Measurements from ENCODE around the gene SLC17A9.
A peak's percentile ranks its signal among the peaks of the same experiment; 100 is the strongest.
"Not testable (repeated sequence)": the region's sequence is repeated elsewhere in the genome, so short reads cannot be mapped to it uniquely, and the experiment has no call there.

SLC17A9 gene

DNA sequence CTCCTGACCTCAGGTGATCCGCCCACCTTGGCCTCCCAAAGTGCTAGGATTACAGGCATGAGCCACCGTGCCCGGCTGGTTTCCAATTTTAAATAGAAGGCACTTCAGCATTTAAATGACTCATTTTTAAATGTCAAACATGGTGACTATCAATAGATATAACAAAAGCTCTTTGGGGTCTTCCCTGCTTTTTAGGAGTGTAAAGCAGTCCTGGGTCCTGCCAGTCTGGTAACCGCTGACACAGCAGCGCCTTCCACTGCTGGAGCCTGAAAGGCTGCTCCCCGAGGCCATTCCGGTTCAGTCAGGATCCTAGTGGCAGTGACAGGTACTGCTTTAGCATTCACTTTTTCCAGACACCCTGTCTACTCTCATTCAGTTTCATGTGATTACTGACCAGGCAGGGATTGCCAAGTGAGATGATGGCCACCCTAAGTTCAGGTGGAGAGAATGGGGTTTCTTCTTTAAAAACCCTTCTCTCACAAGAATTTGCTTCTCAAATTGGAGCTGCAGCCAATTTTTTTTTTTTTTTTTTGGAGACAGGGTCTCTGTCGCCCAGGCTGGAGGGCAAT is 31.3 kb upstream of the SLC17A9 start:
- peak; percentile 75 to 80 for DNase-seq

GRCh38 chr20:62922451-62922921 is 30.0 kb upstream of the SLC17A9 start:
- DNase-seq, result no peak

DNA sequence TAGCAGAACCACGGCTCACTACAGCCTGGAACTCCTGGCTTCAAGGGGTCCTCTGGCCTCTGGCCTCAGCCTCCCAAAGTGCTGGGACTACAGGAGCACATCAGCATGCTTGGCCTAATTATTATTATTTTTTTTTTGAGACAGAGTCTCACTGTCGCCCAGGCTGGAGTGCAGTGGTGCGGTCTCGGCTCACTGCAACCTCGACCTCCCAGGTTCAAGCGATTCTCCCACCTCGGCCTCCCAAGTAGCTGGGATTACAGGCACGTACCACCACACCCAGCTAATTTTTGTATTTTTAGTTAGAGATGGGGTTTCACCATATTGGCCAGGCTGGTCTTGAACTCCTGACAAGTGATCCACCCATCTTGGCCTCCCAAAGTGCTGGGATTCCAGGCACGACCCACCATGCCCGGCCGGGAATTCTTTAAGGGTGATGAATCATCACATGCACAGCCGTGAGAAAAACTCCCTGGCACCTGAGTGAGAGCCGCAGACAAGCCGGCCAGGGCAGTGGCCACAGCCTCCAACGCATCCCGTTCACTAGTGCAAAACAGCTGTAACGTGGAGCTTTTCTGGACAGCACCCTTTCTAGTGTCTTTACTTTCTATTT is 29.3 kb upstream of the SLC17A9 start:
- DNase-seq, result not testable (repeated sequence)

- no peak for DNase-seq
These were observed 28.7 kb upstream of the SLC17A9 start for GRCh38 chr20:62923669-62924441.

- peak in 1 of 2 experiments; percentile 11 for DNase-seq
These were observed 27.9 kb upstream of the SLC17A9 start for GRCh38 chr20:62924442-62925075.

GRCh38 chr20:62925076-62925419 is 27.5 kb upstream of the SLC17A9 start:
- DNase-seq, result no peak

DNA sequence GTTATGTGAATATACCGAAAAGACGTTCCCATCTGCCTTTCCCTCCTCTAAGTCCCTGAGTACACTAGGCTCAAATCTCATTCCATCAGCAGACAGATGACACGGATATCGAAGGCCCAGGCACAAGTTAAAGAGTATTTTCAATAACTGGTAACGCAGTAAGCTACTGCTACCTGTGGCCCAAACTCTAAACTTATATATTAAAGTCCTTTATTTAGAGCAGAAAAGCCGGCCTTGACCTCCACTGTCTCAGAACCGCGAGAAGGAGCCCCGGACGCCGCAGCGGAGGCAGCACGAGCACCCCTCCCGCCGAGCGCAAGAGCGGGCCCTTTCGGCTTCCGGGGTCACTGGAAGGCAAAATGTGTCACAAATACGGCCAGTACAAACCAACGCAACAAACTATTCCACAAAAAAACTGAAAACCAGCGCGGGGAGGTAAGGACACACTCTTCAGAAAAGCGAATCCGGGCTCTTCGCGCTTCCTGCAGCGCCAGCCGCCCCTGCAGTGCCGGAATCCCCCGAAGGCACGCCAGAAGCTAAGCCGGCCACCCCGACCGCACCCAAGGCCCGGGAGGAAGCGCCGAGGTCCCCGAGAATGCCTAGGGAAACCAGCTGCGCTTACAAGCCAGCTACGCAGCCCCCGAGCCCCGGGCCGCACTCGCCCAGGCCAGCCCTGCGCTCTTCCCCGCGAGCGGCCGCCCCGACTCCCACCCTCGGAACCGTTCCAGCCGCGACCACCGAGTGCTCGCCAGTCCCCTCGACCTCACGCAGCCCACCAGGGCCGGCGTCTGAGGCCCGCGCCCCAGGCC is 26.9 kb upstream of the SLC17A9 start:
- peak in 1 of 2 experiments; percentile 61 for DNase-seq

- peak; percentile 75 to 85 for DNase-seq
These were observed 26.0 kb upstream of the SLC17A9 start, which contains the start of gene DIDO1 for GRCh38 chr20:62926229-62927127. DIDO1 (minus strand) TSS chr20:62926505.

GRCh38 chr20:62927128-62927705 is 25.3 kb upstream of the SLC17A9 start:
- no peak for DNase-seq

GRCh38 chr20:62928246-62928939 is 24.1 kb upstream of the SLC17A9 start:
- no peak for DNase-seq

DNA sequence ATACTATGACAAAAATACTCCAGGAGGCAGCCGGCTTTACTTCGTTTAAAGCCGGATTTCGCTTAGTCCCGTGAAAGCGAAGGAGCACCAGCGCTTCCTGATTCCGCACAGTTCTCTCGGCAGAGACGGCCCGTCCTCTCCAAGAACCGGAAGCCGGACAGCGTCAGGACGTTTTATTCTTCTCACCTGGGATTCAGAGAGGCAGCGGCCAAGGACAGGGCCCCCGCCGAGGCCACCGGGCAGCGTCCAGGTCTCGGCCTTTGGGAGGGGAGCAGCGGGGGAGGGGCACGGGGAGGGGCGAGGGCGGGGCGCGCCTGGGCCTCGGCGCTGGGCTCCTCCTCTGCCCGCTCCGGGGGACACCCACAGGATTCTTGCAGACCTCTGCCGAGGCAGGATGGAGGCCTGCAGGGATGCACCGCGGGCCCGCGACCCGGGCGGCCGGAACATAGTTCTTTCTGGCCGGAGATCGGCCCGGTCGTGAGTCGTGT is 23.4 kb upstream of the SLC17A9 start:
- DNase-seq, result peak; percentile 67 to 73

DNA sequence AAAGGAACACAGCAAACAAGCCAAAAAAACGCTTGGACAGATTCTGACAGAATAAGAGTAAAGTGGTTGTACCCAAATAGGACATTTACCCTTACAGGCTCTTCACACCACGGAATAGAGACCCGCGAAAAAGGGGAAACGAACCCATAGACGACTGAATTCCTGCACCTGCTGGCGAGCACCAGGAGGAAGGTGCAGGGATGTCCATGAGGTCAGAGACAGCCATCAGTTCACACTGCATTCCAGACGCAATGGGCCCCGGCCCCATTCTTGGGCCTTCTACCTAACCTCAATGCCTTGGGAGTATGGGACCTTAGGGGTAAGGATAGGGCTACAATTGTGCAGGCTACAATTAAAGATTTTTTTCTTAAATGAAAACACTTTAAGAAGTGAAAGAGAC is 21.0 kb upstream of the SLC17A9 start:
- no peak for DNase-seq

DNA sequence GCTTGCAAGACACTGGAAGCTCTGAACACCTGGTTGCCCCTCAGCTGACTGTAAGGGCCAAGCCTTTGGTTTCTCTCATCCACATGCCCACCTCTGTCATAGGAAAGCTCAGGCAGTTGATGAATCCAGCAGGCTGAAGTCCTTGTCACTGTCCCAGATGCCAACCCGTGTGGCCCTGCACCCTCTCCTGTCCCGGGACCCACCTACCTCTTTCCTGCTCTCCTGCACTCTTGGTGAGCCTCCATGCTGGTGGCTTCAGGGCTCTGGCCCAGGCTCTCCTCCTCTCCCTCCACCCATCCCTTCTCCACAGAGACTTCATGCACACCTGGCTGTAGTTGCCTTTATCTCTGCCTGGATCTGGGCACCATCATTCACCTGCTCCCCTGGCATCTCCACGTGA is 18.5 kb upstream of the SLC17A9 start:
- DNase-seq, result no peak

DNA sequence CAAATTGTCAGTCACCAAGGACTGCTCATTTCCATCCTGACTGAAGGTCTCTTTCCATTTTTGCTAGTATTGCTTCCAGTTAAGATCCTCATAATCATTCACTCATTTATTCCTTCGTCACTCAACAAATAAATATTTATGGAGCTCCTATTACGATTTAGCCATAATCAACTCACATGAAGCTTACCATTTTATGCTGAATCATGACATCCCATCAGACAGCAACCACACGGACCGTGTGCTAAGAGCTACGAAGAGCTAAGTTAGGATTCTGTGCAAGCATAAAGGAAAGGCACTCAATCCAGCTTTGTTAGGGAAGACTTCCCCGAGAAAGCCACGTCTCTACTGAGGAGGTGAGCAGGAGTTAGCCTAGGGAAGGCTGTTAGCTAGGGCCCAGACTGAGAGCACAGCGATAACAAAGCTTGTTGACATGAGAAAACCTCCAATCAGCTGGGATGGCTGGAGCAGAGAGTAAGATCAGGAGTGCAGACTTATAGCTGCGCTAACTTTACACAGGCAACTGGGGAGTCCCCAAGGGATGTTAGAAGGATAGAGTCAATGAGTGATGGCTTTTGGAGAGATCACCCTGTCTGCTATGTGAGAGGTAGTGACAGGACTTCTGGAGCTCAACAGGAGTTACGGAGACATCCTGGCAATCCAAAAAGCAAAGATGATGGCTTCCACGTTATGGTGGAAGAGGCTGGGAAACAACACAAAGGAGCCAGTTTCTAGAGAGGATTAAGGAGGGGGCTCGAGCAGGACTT is 17.1 kb upstream of the SLC17A9 start:
- no peak for DNase-seq

DNA sequence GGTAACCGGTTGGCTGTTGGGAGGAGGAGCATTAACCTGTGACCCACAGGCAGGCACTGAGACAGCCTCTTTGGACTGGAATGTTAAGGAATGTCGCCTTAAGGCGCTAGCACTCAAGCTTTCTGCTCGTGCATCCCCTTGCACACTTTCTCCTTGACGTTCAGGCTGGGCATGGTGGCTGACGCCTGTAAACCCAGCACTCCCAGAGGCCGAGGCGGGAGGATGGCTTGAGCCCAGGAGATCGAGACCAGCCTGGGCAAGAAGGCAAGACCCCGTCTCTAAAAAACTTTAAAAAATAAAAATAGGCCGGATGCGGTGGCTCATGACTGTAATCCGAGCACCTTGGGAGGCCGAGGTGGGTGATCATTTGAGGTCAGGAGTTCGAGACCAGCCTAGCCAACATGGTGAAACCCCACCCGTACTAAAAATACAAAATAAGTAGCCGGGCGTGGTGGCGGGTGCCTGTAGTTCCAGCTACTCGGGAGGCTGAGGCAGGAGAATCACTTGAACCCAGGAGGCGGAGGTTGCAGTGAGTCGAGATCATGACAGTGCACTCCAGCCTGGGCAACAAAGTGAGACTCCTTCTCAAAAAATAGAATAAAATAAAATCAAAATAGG is 16.4 kb upstream of the SLC17A9 start:
- DNase-seq, result no peak

- DNase-seq, result peak; percentile 90 to 95
These were observed 15.0 kb upstream of the SLC17A9 start for GRCh38 chr20:62937268-62938104.

GRCh38 chr20:62938105-62938888 is 14.2 kb upstream of the SLC17A9 start, which contains the start of gene GID8:
GID8 (plus strand) TSS chr20:62938147; CDS start chr20:62941503, 3,356 bp downstream.
- DNase-seq, result no peak

Measured in Kasumi-1 (cell line).